Measurements from ENCODE around the gene RNF38.
"Not testable (repeated sequence)": the region's sequence is repeated elsewhere in the genome, so short reads cannot be mapped to it uniquely, and the experiment has no call there.

The RNF38 gene

GRCh38 chr9:36400332-36401163, 479 bp upstream of the RNF38 start:
- Histone ChIP-seq H3K4me1 (ENCODE audit: control extremely low read depth in 1 of 4, control insufficient read depth in 4 of 4, insufficient read depth in 4 of 4, low read length in 3 of 4) (peaks cover 9 to 25% (median 15%) of the 10 kb centered on the region in 4 experiments), H3K36me3 (ENCODE audit: control insufficient read depth in 4 of 4, insufficient read depth in 4 of 4, low read length in 3 of 4) (peaks cover 0 to 7% (median 6%) of the 10 kb centered on the region in 4 experiments), H3K27me3 (replicated peaks in 2 of 5; ENCODE audit: control insufficient read depth in 4 of 5, insufficient read depth in 5 of 5, low read length in 4 of 5) (no peaks in the 10 kb centered on the region), H3K27ac (ENCODE audit: insufficient read depth in 1 of 2, low read depth in 1 of 2, low read length in 2 of 2, poor library complexity in 1 of 2, severe bottlenecking in 2 of 2) (peak overlapping the region; percentile 85 to 92), H3K4me3 (ENCODE audit: control insufficient read depth in 1 of 7, extremely low read depth in 1 of 7, insufficient read depth in 4 of 7, low read depth in 2 of 7, low read length in 6 of 7) (peak overlapping the region; percentile 69 to 92 (median 84)), H3K9me3 (ENCODE audit: control extremely low read depth in 1 of 5, control insufficient read depth in 4 of 5, insufficient read depth in 2 of 5, low read depth in 1 of 5, low read length in 4 of 5) (no peaks in the 10 kb centered on the region)
- ChIA-PET CTCF (interaction anchor here (0.5 to 1.2 kb wide), 2 partner anchors 155 to 199 kb away, joined by 3 read pairs; no protein-coding TSS in a partner anchor), POLR2A (interaction anchor here (0.8 kb wide), 1 partner anchor 11 kb away, joined by 3 read pairs; no protein-coding TSS in a partner anchor)
- peak; percentile 90 to 94 (median 93) for DNase-seq
- WGBS (ENCODE audit: insufficient coverage): under 1% methylated on average over 61 of the region's 111 CpGs

- peaks cover 0 to 8% (median 6%) of the 10 kb centered on the region in 4 experiments for H3K36me3 ChIP-seq (ENCODE audit: control insufficient read depth in 4 of 4, insufficient read depth in 4 of 4, low read length in 3 of 4)
- H3K4me1 ChIP-seq (ENCODE audit: control extremely low read depth in 1 of 4, control insufficient read depth in 4 of 4, insufficient read depth in 4 of 4, low read length in 3 of 4): peaks cover 9 to 25% (median 15%) of the 10 kb centered on the region in 4 experiments
- POLR2A ChIA-PET: no interaction called here
- DNase-seq: no peak
- H3K27ac ChIP-seq (ENCODE audit: insufficient read depth in 1 of 2, low read depth in 1 of 2, low read length in 2 of 2, poor library complexity in 1 of 2, severe bottlenecking in 2 of 2): peak overlapping the region; percentile 13 to 92
- H3K27me3 ChIP-seq (replicated peaks in 2 of 5; ENCODE audit: control insufficient read depth in 4 of 5, insufficient read depth in 5 of 5, low read length in 4 of 5): no peaks in the 10 kb centered on the region
- no peaks in the 10 kb centered on the region for H3K9me3 ChIP-seq (ENCODE audit: control extremely low read depth in 1 of 5, control insufficient read depth in 4 of 5, insufficient read depth in 2 of 5, low read depth in 1 of 5, low read length in 4 of 5)
- CTCF ChIA-PET: no interaction called here
- peak overlapping the region in 3 of 7 experiments; percentile 16 to 92 (median 30) for H3K4me3 ChIP-seq (ENCODE audit: control insufficient read depth in 1 of 7, extremely low read depth in 1 of 7, insufficient read depth in 4 of 7, low read depth in 2 of 7, low read length in 6 of 7)
These were observed 1.3 kb downstream of the RNF38 start for GRCh38 chr9:36398745-36399144.

GRCh38 chr9:36396985-36397384, 3.1 kb downstream of the RNF38 start:
- Histone ChIP-seq H3K9me3 (ENCODE audit: control extremely low read depth in 1 of 5, control insufficient read depth in 4 of 5, insufficient read depth in 2 of 5, low read depth in 1 of 5, low read length in 4 of 5) (no peaks in the 10 kb centered on the region), H3K4me3 (ENCODE audit: control insufficient read depth in 1 of 7, extremely low read depth in 1 of 7, insufficient read depth in 4 of 7, low read depth in 2 of 7, low read length in 6 of 7) (no peak overlapping the region), H3K27me3 (replicated peaks in 2 of 5; ENCODE audit: control insufficient read depth in 4 of 5, insufficient read depth in 5 of 5, low read length in 4 of 5) (no peaks in the 10 kb centered on the region), H3K27ac (ENCODE audit: insufficient read depth in 1 of 2, low read depth in 1 of 2, low read length in 2 of 2, poor library complexity in 1 of 2, severe bottlenecking in 2 of 2) (no peak overlapping the region), H3K4me1 (ENCODE audit: control extremely low read depth in 1 of 4, control insufficient read depth in 4 of 4, insufficient read depth in 4 of 4, low read length in 3 of 4) (peaks cover 7 to 23% (median 14%) of the 10 kb centered on the region in 4 experiments), H3K36me3 (ENCODE audit: control insufficient read depth in 4 of 4, insufficient read depth in 4 of 4, low read length in 3 of 4) (peaks cover 2 to 17% (median 8%) of the 10 kb centered on the region in 4 experiments)
- ChIA-PET POLR2A (no interaction called here), CTCF (interaction anchor here (1.7 kb wide), 1 partner anchor 10 kb away, joined by 4 read pairs; no protein-coding TSS in a partner anchor)
- WGBS (ENCODE audit: insufficient coverage): 97% methylated on average over 3 of the region's 9 CpGs
- DNase-seq: no peak

GRCh38 chr9:36392489-36392888, 7.6 kb downstream of the RNF38 start:
- Histone ChIP-seq H3K4me3 (ENCODE audit: control insufficient read depth in 1 of 7, extremely low read depth in 1 of 7, insufficient read depth in 4 of 7, low read depth in 2 of 7, low read length in 6 of 7) (no peak overlapping the region), H3K36me3 (ENCODE audit: control insufficient read depth in 4 of 4, insufficient read depth in 4 of 4, low read length in 3 of 4) (peaks cover 4 to 25% (median 10%) of the 10 kb centered on the region in 4 experiments), H3K9me3 (ENCODE audit: control extremely low read depth in 1 of 5, control insufficient read depth in 4 of 5, insufficient read depth in 2 of 5, low read depth in 1 of 5, low read length in 4 of 5) (no peaks in the 10 kb centered on the region), H3K4me1 (ENCODE audit: control extremely low read depth in 1 of 4, control insufficient read depth in 4 of 4, insufficient read depth in 4 of 4, low read length in 3 of 4) (peaks cover 3 to 19% (median 10%) of the 10 kb centered on the region in 4 experiments), H3K27me3 (replicated peaks in 2 of 5; ENCODE audit: control insufficient read depth in 4 of 5, insufficient read depth in 5 of 5, low read length in 4 of 5) (no peaks in the 10 kb centered on the region), H3K27ac (ENCODE audit: insufficient read depth in 1 of 2, low read depth in 1 of 2, low read length in 2 of 2, poor library complexity in 1 of 2, severe bottlenecking in 2 of 2) (no peak overlapping the region)
- CTCF ChIA-PET: interaction anchor here (0.9 to 3.2 kb wide), 3 partner anchors 15 to 23 kb away, joined by 4 to 10 read pairs (median 8); no protein-coding TSS in a partner anchor
- no peak for DNase-seq
- WGBS (ENCODE audit: insufficient coverage): no CpG with 5 or more reads among the region's 1 CpG
- POLR2A ChIA-PET: no interaction called here

- 100% methylated on average over 1 of the region's 2 CpGs for WGBS (ENCODE audit: insufficient coverage)
- no peaks in the 10 kb centered on the region for H3K27me3 ChIP-seq (replicated peaks in 2 of 5; ENCODE audit: control insufficient read depth in 4 of 5, insufficient read depth in 5 of 5, low read length in 4 of 5)
- H3K27ac ChIP-seq (ENCODE audit: insufficient read depth in 1 of 2, low read depth in 1 of 2, low read length in 2 of 2, poor library complexity in 1 of 2, severe bottlenecking in 2 of 2): no peak overlapping the region
- POLR2A ChIA-PET: interaction anchor here (0.7 to 1.5 kb wide), 3 partner anchors 11 to 563 kb away, joined by 3 to 5 read pairs (median 3); partner anchors contain the start of gene RNF38
- CTCF ChIA-PET: interaction anchor here (1.2 to 1.5 kb wide), 2 partner anchors 14 to 18 kb away, joined by 4 to 7 read pairs; no protein-coding TSS in a partner anchor
- H3K36me3 ChIP-seq (ENCODE audit: control insufficient read depth in 4 of 4, insufficient read depth in 4 of 4, low read length in 3 of 4): peaks cover 4 to 23% (median 15%) of the 10 kb centered on the region in 4 experiments
- H3K4me3 ChIP-seq (ENCODE audit: control insufficient read depth in 1 of 7, extremely low read depth in 1 of 7, insufficient read depth in 4 of 7, low read depth in 2 of 7, low read length in 6 of 7): no peak overlapping the region
- H3K4me1 ChIP-seq (ENCODE audit: control extremely low read depth in 1 of 4, control insufficient read depth in 4 of 4, insufficient read depth in 4 of 4, low read length in 3 of 4): peaks cover 3 to 19% (median 10%) of the 10 kb centered on the region in 4 experiments
- DNase-seq: no peak
- no peaks in the 10 kb centered on the region for H3K9me3 ChIP-seq (ENCODE audit: control extremely low read depth in 1 of 5, control insufficient read depth in 4 of 5, insufficient read depth in 2 of 5, low read depth in 1 of 5, low read length in 4 of 5)
These were observed 10.5 kb downstream of the RNF38 start for GRCh38 chr9:36389590-36389989.

- H3K9me3 ChIP-seq (ENCODE audit: control extremely low read depth in 1 of 5, control insufficient read depth in 4 of 5, insufficient read depth in 2 of 5, low read depth in 1 of 5, low read length in 4 of 5); DNase-seq; POLR2A ChIA-PET; H3K27ac ChIP-seq (ENCODE audit: insufficient read depth in 1 of 2, low read depth in 1 of 2, low read length in 2 of 2, poor library complexity in 1 of 2, severe bottlenecking in 2 of 2); H3K27me3 ChIP-seq (replicated peaks in 2 of 5; ENCODE audit: control insufficient read depth in 4 of 5, insufficient read depth in 5 of 5, low read length in 4 of 5); CTCF ChIA-PET; H3K4me3 ChIP-seq (ENCODE audit: control insufficient read depth in 1 of 7, extremely low read depth in 1 of 7, insufficient read depth in 4 of 7, low read depth in 2 of 7, low read length in 6 of 7): not testable (repeated sequence)
- Histone ChIP-seq H3K36me3 (ENCODE audit: control insufficient read depth in 4 of 4, insufficient read depth in 4 of 4, low read length in 3 of 4) (peaks cover 2 to 24% (median 14%) of the 10 kb centered on the region in 4 experiments), H3K4me1 (ENCODE audit: control extremely low read depth in 1 of 4, control insufficient read depth in 4 of 4, insufficient read depth in 4 of 4, low read length in 3 of 4) (peaks cover 3 to 30% (median 10%) of the 10 kb centered on the region in 4 experiments)
- 92% methylated on average over 5 of the region's 7 CpGs for WGBS (ENCODE audit: insufficient coverage)
These were observed 13.6 kb downstream of the RNF38 start for GRCh38 chr9:36386396-36386965.

- Histone ChIP-seq H3K27ac (ENCODE audit: insufficient read depth in 1 of 2, low read depth in 1 of 2, low read length in 2 of 2, poor library complexity in 1 of 2, severe bottlenecking in 2 of 2) (no peak overlapping the region), H3K27me3 (replicated peaks in 2 of 5; ENCODE audit: control insufficient read depth in 4 of 5, insufficient read depth in 5 of 5, low read length in 4 of 5) (no peaks in the 10 kb centered on the region), H3K4me1 (ENCODE audit: control extremely low read depth in 1 of 4, control insufficient read depth in 4 of 4, insufficient read depth in 4 of 4, low read length in 3 of 4) (peaks cover 0 to 32% (median 5%) of the 10 kb centered on the region in 4 experiments), H3K4me3 (ENCODE audit: control insufficient read depth in 1 of 7, extremely low read depth in 1 of 7, insufficient read depth in 4 of 7, low read depth in 2 of 7, low read length in 6 of 7) (no peak overlapping the region), H3K36me3 (ENCODE audit: control insufficient read depth in 4 of 4, insufficient read depth in 4 of 4, low read length in 3 of 4) (peaks cover 0 to 20% (median 11%) of the 10 kb centered on the region in 4 experiments), H3K9me3 (ENCODE audit: control extremely low read depth in 1 of 5, control insufficient read depth in 4 of 5, insufficient read depth in 2 of 5, low read depth in 1 of 5, low read length in 4 of 5) (no peaks in the 10 kb centered on the region)
- POLR2A ChIA-PET: no interaction called here
- CTCF ChIA-PET: no interaction called here
- DNase-seq: no peak
These were observed 17.6 kb downstream of the RNF38 start for GRCh38 chr9:36382484-36382883.

All from common myeloid progenitor, CD34-positive (primary cell).